HepG2 (cell line): ENCODE results near the gene SLC25A19. TPM values are rescaled to one million over a fixed set of nuclear protein-coding genes. Genes with fewer than 3 reads are reported as not detected.
A peak's percentile ranks its signal among the peaks of the same experiment; 100 is the strongest.

Experiments
- ATAC-seq: fragments of 200-7000 bp; cut with Tn5 transposase; 3 replicates; pipeline ENCODE4 v1.9.1; 2020; ENCODE audit warnings: mild to moderate bottlenecking, moderate library complexity
- BruUV-seq: library from RNA; stranded (reverse); fragments of 400-500 nt; replicated peaks from 2 replicates; lab custom pipeline; 2021; lab: Mats Ljungman, UMichigan
- CTCF ChIA-PET: fragments of 300-600 bp; formaldehyde crosslinking; extraction: SDS; loops from one replicate; lab custom pipeline; 2021; ENCODE audit warnings: low total read pairs, inconsistent platforms, low intra/inter-chr PET ratio; lab: Yijun Ruan, JAX
- POLR2A ChIA-PET: fragments of 350-600 bp; sonication (Branson Sonifier 250); formaldehyde crosslinking; loops from one replicate; lab custom pipeline; 2020; ENCODE audit warnings: antibody characterized with exemption, inconsistent platforms; lab: Yijun Ruan, JAX
- DNase-seq: peaks from one replicate; pipeline ENCODE4 v3.0.0-alpha.2; 2015; ENCODE audit warnings: low spot score
- FAIRE-seq: peaks from 3 replicates; lab custom pipeline; 2011; peaks lifted over from hg19 to GRCh38; lab: Jason Lieb, UNC
- H2AFZ ChIP-seq: one replicate; pipeline ENCODE4 v1.6.1; 2011; ENCODE audit warnings: low read length, inconsistent platforms
- H3K27ac ChIP-seq: fragments of 300-600 bp; 3 replicates; pipeline ENCODE4 v1.8.0; 2011; ENCODE audit warnings: mixed run types, mild to moderate bottlenecking, mixed read lengths, low read length, inconsistent platforms; ENCODE audit not compliant: insufficient read depth; ENCODE audit errors: extremely low read length
- H3K27me3 ChIP-seq, 2 experiments: fragments of 200-600 bp in 1 of 2; 2 replicates in 1 of 2; 3 replicates in 1 of 2; pipeline versions ENCODE4 v1.6.0 to v1.8.0; 2011; ENCODE audit warnings: low read length in 2 of 2, mild to moderate bottlenecking in 2 of 2, moderate library complexity in 2 of 2, inconsistent platforms in 1 of 2; ENCODE audit not compliant: insufficient read depth in 2 of 2, control insufficient read depth in 1 of 2
- H3K36me3 ChIP-seq, 2 experiments: fragments of 200-600 bp in 1 of 2; replicated peaks in 1 of 2; 2 replicates in 1 of 2; 3 replicates in 1 of 2; pipeline versions ENCODE4 v1.5.1 to v1.8.0; 2011; ENCODE audit warnings: low read length in 2 of 2, inconsistent platforms in 1 of 2; ENCODE audit not compliant: insufficient read depth in 2 of 2, control insufficient read depth in 1 of 2
- H3K4me1 ChIP-seq: 2 replicates; pipeline ENCODE4 v1.5.1; 2012; ENCODE audit warnings: low read length, inconsistent platforms; ENCODE audit not compliant: insufficient read depth
- H3K4me2 ChIP-seq: 2 replicates; pipeline ENCODE4 v1.6.0; 2011; ENCODE audit warnings: low read depth, low read length, inconsistent platforms
- H3K4me3 ChIP-seq, 3 experiments: fragments of 200-600 bp in 1 of 3; sonication (generic), shearing (Covaris generic) in 1 of 3; replicated peaks in 1 of 3; 2 replicates each; pipeline ENCODE4 v1.5.1; 2011 to 2016; ENCODE audit warnings: low read length in 3 of 3, inconsistent platforms in 2 of 3, low read depth in 2 of 3, mild to moderate bottlenecking in 2 of 3, control low read depth in 1 of 3, mixed read lengths in 1 of 3; ENCODE audit not compliant: insufficient read depth in 1 of 3
- H3K79me2 ChIP-seq: one replicate; pipeline ENCODE4 v1.6.1; 2011; ENCODE audit warnings: low read length, inconsistent platforms; ENCODE audit not compliant: insufficient read depth
- H3K9ac ChIP-seq: 2 replicates; pipeline ENCODE4 v1.6.0; 2011; ENCODE audit warnings: mild to moderate bottlenecking, low read depth, low read length, inconsistent platforms; ENCODE audit not compliant: insufficient read depth
- H3K9me3 ChIP-seq: 2 replicates; pipeline ENCODE4 v1.5.1; 2012; ENCODE audit warnings: mild to moderate bottlenecking, low read length
- H4K20me1 ChIP-seq: 2 replicates; pipeline ENCODE4 v1.6.0; 2011; ENCODE audit warnings: inconsistent platforms, mild to moderate bottlenecking, low read length, moderate library complexity; ENCODE audit not compliant: insufficient read depth
- POLR2G ChIP-seq: fragments of 200-400 bp; formaldehyde crosslinking; IDR thresholded peaks from 2 replicates; pipeline ENCODE4 v1.6.1; 2018; ENCODE audit warnings: mild to moderate bottlenecking, low read depth, low read length, moderate library complexity
- RBM22 ChIP-seq: fragments of 200-400 bp; formaldehyde crosslinking; optimal IDR thresholded peaks from 2 replicates; pipeline ENCODE3; 2017; ENCODE audit warnings: mild to moderate bottlenecking, low read length, moderate library complexity
- SNAPC4 ChIP-seq: sonication (generic); formaldehyde crosslinking; IDR thresholded peaks from 2 replicates; pipeline ENCODE4 v1.4.0; 2020; ENCODE audit warnings: mild to moderate bottlenecking, missing genetic modification reagents
- SRY ChIP-seq: sonication (generic); formaldehyde crosslinking; IDR thresholded peaks from 2 replicates; pipeline ENCODE4 v1.8.0; 2022; ENCODE audit warnings: mild to moderate bottlenecking, missing genetic modification reagents
- ZNF546 ChIP-seq: sonication (generic); formaldehyde crosslinking; conservative IDR thresholded peaks from 2 replicates; pipeline ENCODE4 v1.8.1; 2023; ENCODE audit warnings: mild to moderate bottlenecking, missing genetic modification reagents
- WGBS: methylation state at CpG from one replicate; pipeline ENCODE4 v1.1.6; 2017; ENCODE audit warnings: low lambda C conversion rate; 5-methylcytosine and 5-hydroxymethylcytosine counted together
- in situ Hi-C: cut with HindIII; loops from 2 replicates; pipeline ENCODE4 v1.10.0; 2017; ENCODE audit warnings: low pct_unique_long_range_greater_than_20kb; ENCODE audit not compliant: extremely low pct_ligation_motif_present
- intact Hi-C: fragments of 100-400 bp; cut with micrococcal nuclease; formaldehyde crosslinking; loops from one replicate; pipeline ENCODE4 v1.10.0; 2022; ENCODE audit not compliant: unreplicated experiment
- polyA plus RNA-seq, 8 experiments: library from polyadenylated mRNA; depleted of rRNA in 3 of 8; stranded (reverse) in 7 of 8; unstranded in 1 of 8; fragments of >200 nt; fragmentation: Illumina TruSeq in 4 of 8; extraction: Trizol in 4 of 8; gene quantifications; 2 replicates each; pipeline versions ENCODE4 v1.2.1 to v1.2.3, GENCODE V29; 2011 to 2016; ENCODE audit warnings: low read depth in 4 of 8, missing spikeins in 1 of 8, mixed read lengths in 1 of 8; ENCODE audit not compliant: insufficient read depth in 1 of 8
- total RNA-seq, 5 experiments: library from RNA; depleted of rRNA; stranded (reverse); fragments of >200 nt; fragmentation: Illumina TruSeq; extraction: Trizol; gene quantifications; 2 replicates each; pipeline ENCODE4 v1.2.3, GENCODE V29; 2016; ENCODE audit warnings: low read depth in 1 of 5

Gene SLC25A19
- total and polyA plus RNA-seq, 2 of the 13 experiments (the other 11 are each of a cell fraction or from before 2014, with no cell fraction given), result 24.4 to 41.4 TPM

GRCh38 chr17:75317671-75318070, 28.4 kb upstream of the SLC25A19 start (continued):
- TF ChIP-seq SNAPC4 (CRISPR knock-in tag), result no peak
- TF ChIP-seq ZNF546 (CRISPR knock-in tag), result no peak

DNA sequence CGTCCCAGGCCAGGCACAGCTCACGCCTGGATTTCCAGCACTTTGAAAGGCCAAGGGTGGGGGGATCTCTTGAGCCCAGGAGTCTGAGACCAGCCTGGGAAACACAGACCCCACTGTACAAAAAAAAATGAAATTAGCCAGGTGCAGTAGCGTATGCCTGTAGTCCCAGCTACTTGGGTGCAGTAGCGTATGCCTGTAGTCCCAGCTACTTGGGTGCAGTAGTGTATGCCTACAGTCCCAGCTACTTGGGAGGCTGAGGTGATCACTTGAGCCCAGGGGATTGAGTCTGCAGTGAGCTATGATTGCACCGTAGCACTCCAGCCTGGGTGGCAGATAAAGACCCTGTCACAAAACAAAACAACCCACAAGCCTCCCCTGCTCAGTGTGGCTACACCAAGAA, 27.0 kb upstream of the SLC25A19 start:
- WGBS, result 90% methylated on average over 5 of the region's 5 CpGs
- intact Hi-C loops, result no loop called here
- peak; percentile 6; the same call in 2 of the 3 replicates for ATAC-seq

More for the DNA sequence above, 27.0 kb upstream of the SLC25A19 start:
- DNase-seq (no peak), FAIRE-seq (no peak)
- Histone ChIP-seq H3K9me3 (no peaks in the 10 kb centered on the region), H3K9ac (no peak overlapping the region), H4K20me1 (no peaks in the 10 kb centered on the region), H3K4me2 (no peak overlapping the region), H3K36me3 (peaks cover 13 to 33% of the 10 kb centered on the region in 2 experiments), H3K27ac (no peak overlapping the region), H3K27me3 (no peaks in the 10 kb centered on the region), H3K79me2 (no peaks in the 10 kb centered on the region), H3K4me1 (peaks cover 32% of the 10 kb centered on the region), H3K4me3 (no peak overlapping the region), H2AFZ (no peak overlapping the region)
- no peak for TF ChIP-seq SRY (CRISPR knock-in tag)
- peak; percentile 2 for TF ChIP-seq RBM22
- 0 out of 2 replicates have a peak, but pooled peaks have one; percentile 27 for TF ChIP-seq POLR2G
- in situ Hi-C loops, result loop anchor here (5.0 kb wide), 1 partner anchor 96 kb away; no protein-coding TSS in a partner anchor
- BruUV-seq, result no TSS peak
- ChIA-PET CTCF (no interaction called here), POLR2A (interaction anchor here (1.4 to 2.8 kb wide), 6 partner anchors 8 to 89 kb away, joined by 3 to 14 read pairs (median 6); partner anchors contain the start of genes GRB2 and SLC25A19)
